GM08714 (cell line): ENCODE measurements around the gene DNAH17.

Experiments used
- H3K4me3 ChIP-seq: fragments of 200-500 bp; sonication (Bioruptor generic); 2 replicates; pipeline ENCODE4 v1.5.1; 2014; ENCODE audit warnings: mild to moderate bottlenecking, low read length, inconsistent platforms
- ZNF274 ChIP-seq: IDR thresholded peaks from 2 replicates; pipeline ENCODE4 v1.6.1; 2012; ENCODE audit warnings: mild to moderate bottlenecking, low read depth, low read length

Gene DNAH17

GRCh38 chr17:78501241-78502036, 75.8 kb downstream of the DNAH17 start:
- H3K4me3 ChIP-seq = no peak overlapping the region
- no peak for TF ChIP-seq ZNF274

- TF ChIP-seq ZNF274 = no peak
- no peak overlapping the region for H3K4me3 ChIP-seq
Observed at GRCh38 chr17:78500806-78501205, 76.4 kb downstream of the DNAH17 start.

- no peak for TF ChIP-seq ZNF274
- no peak overlapping the region for H3K4me3 ChIP-seq
Observed at GRCh38 chr17:78499715-78500540, 77.3 kb downstream of the DNAH17 start.

GRCh38 chr17:78498848-78499247, 78.3 kb downstream of the DNAH17 start:
- no peak overlapping the region for H3K4me3 ChIP-seq
- TF ChIP-seq ZNF274 = no peak

GRCh38 chr17:78497115-78497540, 80.1 kb downstream of the DNAH17 start:
- H3K4me3 ChIP-seq = no peak overlapping the region
- TF ChIP-seq ZNF274 = no peak

- no peak for TF ChIP-seq ZNF274
- H3K4me3 ChIP-seq = no peak overlapping the region
Observed at GRCh38 chr17:78496311-78496710, 80.9 kb downstream of the DNAH17 start.

- no peak overlapping the region for H3K4me3 ChIP-seq
- TF ChIP-seq ZNF274 = no peak
Observed at GRCh38 chr17:78495634-78496033, 81.6 kb downstream of the DNAH17 start.

- TF ChIP-seq ZNF274 = no peak
- no peak overlapping the region for H3K4me3 ChIP-seq
Observed at GRCh38 chr17:78494696-78495330, 82.4 kb downstream of the DNAH17 start.

- no peak for TF ChIP-seq ZNF274
- no peak overlapping the region for H3K4me3 ChIP-seq
Observed at GRCh38 chr17:78493853-78494695, 83.1 kb downstream of the DNAH17 start.

- TF ChIP-seq ZNF274 = no peak
- H3K4me3 ChIP-seq = no peak overlapping the region
Observed at GRCh38 chr17:78493450-78493849, 83.7 kb downstream of the DNAH17 start.

- H3K4me3 ChIP-seq = no peak overlapping the region
- no peak for TF ChIP-seq ZNF274
Observed at GRCh38 chr17:78492116-78492799, 84.9 kb downstream of the DNAH17 start.

- no peak for TF ChIP-seq ZNF274
- H3K4me3 ChIP-seq = no peak overlapping the region
Observed at GRCh38 chr17:78491236-78492115, 85.7 kb downstream of the DNAH17 start.
